Stimulated activated CD8-positive, alpha-beta memory T cell treated with anti-CD3 and anti-CD28 coated beads, Interleukin-15, amount 100 ng/mL, for 24 hours (primary cell): ENCODE measurements around the gene HIPK2.
"Not testable (repeated sequence)": the region's sequence is repeated elsewhere in the genome, so short reads cannot be mapped to it uniquely, and the experiment has no call there.

Experiments
- DNase-seq: peaks from one replicate; pipeline ENCODE4 v3.0.0-alpha.2; 2020; ENCODE audit warnings: low read depth

Gene HIPK2

GRCh38 chr7:139619367-139619657, 158.5 kb downstream of the HIPK2 start:
- DNase-seq: no peak

- DNase-seq: no peak
Measured at GRCh38 chr7:139618482-139619366, 159.1 kb downstream of the HIPK2 start.

GRCh38 chr7:139617074-139617473, 160.7 kb downstream of the HIPK2 start:
- DNase-seq: no peak

GRCh38 chr7:139614886-139615285, 162.9 kb downstream of the HIPK2 start:
- DNase-seq: no peak

GRCh38 chr7:139613971-139614411, 163.8 kb downstream of the HIPK2 start:
- no peak for DNase-seq

GRCh38 chr7:139611556-139611955, 166.2 kb downstream of the HIPK2 start:
- not testable (repeated sequence) for DNase-seq

GRCh38 chr7:139610595-139610994, 167.2 kb downstream of the HIPK2 start:
- no peak for DNase-seq

GRCh38 chr7:139603896-139604295, 173.9 kb downstream of the HIPK2 start:
- no peak for DNase-seq

GRCh38 chr7:139603282-139603681, 174.5 kb downstream of the HIPK2 start:
- no peak for DNase-seq

- no peak for DNase-seq
Measured at GRCh38 chr7:139602143-139602722, 175.6 kb downstream of the HIPK2 start.

- DNase-seq: no peak
Measured at GRCh38 chr7:139601176-139601575, 176.6 kb downstream of the HIPK2 start.

GRCh38 chr7:139600306-139600705, 177.5 kb downstream of the HIPK2 start:
- no peak for DNase-seq

GRCh38 chr7:139598642-139599041, 179.2 kb downstream of the HIPK2 start:
- DNase-seq: no peak

- no peak for DNase-seq
Measured at GRCh38 chr7:139597028-139597427, 180.8 kb downstream of the HIPK2 start.

GRCh38 chr7:139596626-139597025, 181.2 kb downstream of the HIPK2 start:
- DNase-seq: no peak

GRCh38 chr7:139595806-139596205, 182.0 kb downstream of the HIPK2 start:
- DNase-seq: no peak

- DNase-seq: no peak
Measured at GRCh38 chr7:139594911-139595476, 182.8 kb downstream of the HIPK2 start.

- DNase-seq: no peak
Measured at GRCh38 chr7:139594090-139594489, 183.7 kb downstream of the HIPK2 start.

- no peak for DNase-seq
Measured at GRCh38 chr7:139592801-139593461, 184.9 kb downstream of the HIPK2 start.

- no peak for DNase-seq
Measured at GRCh38 chr7:139591550-139592195, 186.1 kb downstream of the HIPK2 start.

- no peak for DNase-seq
Measured at GRCh38 chr7:139589474-139589873, 188.3 kb downstream of the HIPK2 start.

- DNase-seq: no peak
Measured at GRCh38 chr7:139588632-139589031, 189.2 kb downstream of the HIPK2 start.
